HepG2 (cell line): ENCODE measurements around the gene DYNC2I2. TPM values are rescaled to one million over a fixed set of nuclear protein-coding genes. Genes with fewer than 3 reads are reported as not detected.

ENCODE experiments used
- CENPT ChIP-seq: sonication (generic); formaldehyde crosslinking; IDR thresholded peaks from 2 replicates; pipeline ENCODE4 v1.8.0; 2022; ENCODE audit warnings: low read depth, mild to moderate bottlenecking, moderate library complexity, missing genetic modification reagents
- ELF3 ChIP-seq: IDR thresholded peaks from 2 replicates; pipeline ENCODE4 v1.6.1; 2016; ENCODE audit warnings: missing genetic modification reagents, missing compliant biosample characterization
- HMG20A ChIP-seq: IDR thresholded peaks from 2 replicates; pipeline ENCODE4 v1.6.1; 2016; ENCODE audit warnings: borderline replicate concordance
- ISL2 ChIP-seq: sonication (generic); formaldehyde crosslinking; IDR thresholded peaks from 2 replicates; pipeline ENCODE4 v1.5.0; 2020; ENCODE audit warnings: missing genetic modification reagents
- KDM3A ChIP-seq: IDR thresholded peaks from 2 replicates; pipeline ENCODE4 v1.6.1; 2018; ENCODE audit warnings: low read depth, missing compliant biosample characterization
- MTF2 ChIP-seq: sonication (generic); formaldehyde crosslinking; IDR thresholded peaks from 2 replicates; pipeline ENCODE4 v1.5.0; 2020; ENCODE audit warnings: missing genetic modification reagents, borderline replicate concordance
- NPAS2 ChIP-seq: sonication (generic); formaldehyde crosslinking; IDR thresholded peaks from 2 replicates; pipeline ENCODE4 v1.8.0; 2022; ENCODE audit warnings: mild to moderate bottlenecking, missing genetic modification reagents, borderline replicate concordance
- NRL ChIP-seq: sonication (generic); formaldehyde crosslinking; IDR thresholded peaks from 2 replicates; pipeline ENCODE4 v1.5.0; 2020; ENCODE audit warnings: missing genetic modification reagents, mild to moderate bottlenecking, moderate library complexity, borderline replicate concordance
- RXRA ChIP-seq: sonication (generic); formaldehyde crosslinking; IDR thresholded peaks from 2 replicates; pipeline ENCODE4 v1.5.1; 2020; ENCODE audit warnings: missing genetic modification reagents
- SCMH1 ChIP-seq: sonication (generic); formaldehyde crosslinking; IDR thresholded peaks from 2 replicates; pipeline ENCODE4 v1.9.0; 2021; ENCODE audit warnings: missing genetic modification reagents, mild to moderate bottlenecking, borderline replicate concordance
- ZBTB20 ChIP-seq: sonication (generic); formaldehyde crosslinking; IDR thresholded peaks from 2 replicates; pipeline ENCODE4 v1.8.1; 2023; ENCODE audit warnings: missing genetic modification reagents, low read depth, mild to moderate bottlenecking, borderline replicate concordance
- ZNF329 ChIP-seq: sonication (generic); formaldehyde crosslinking; IDR thresholded peaks from 2 replicates; pipeline ENCODE4 v1.9.0; 2021; ENCODE audit warnings: low read depth, mild to moderate bottlenecking, missing genetic modification reagents
- ZNF382 ChIP-seq: sonication (generic); formaldehyde crosslinking; IDR thresholded peaks from 2 replicates; pipeline ENCODE4 v1.5.0; 2020; ENCODE audit warnings: missing genetic modification reagents, mild to moderate bottlenecking, borderline replicate concordance
- ZNF772 ChIP-seq: sonication (generic); formaldehyde crosslinking; IDR thresholded peaks from 2 replicates; pipeline ENCODE4 v1.5.0; 2020; ENCODE audit warnings: mild to moderate bottlenecking, missing genetic modification reagents
- ZNF775 ChIP-seq: sonication (generic); formaldehyde crosslinking; IDR thresholded peaks from 2 replicates; pipeline ENCODE4 v1.4.0; 2020; ENCODE audit warnings: missing genetic modification reagents, mild to moderate bottlenecking, moderate library complexity, borderline replicate concordance
- polyA plus RNA-seq, 8 experiments: library from polyadenylated mRNA; depleted of rRNA in 3 of 8; stranded (reverse) in 7 of 8; unstranded in 1 of 8; fragments of >200 nt; fragmentation: Illumina TruSeq in 4 of 8; extraction: Trizol in 4 of 8; gene quantifications; 2 replicates each; pipeline versions ENCODE4 v1.2.1 to v1.2.3, GENCODE V29; 2011 to 2016; ENCODE audit warnings: low read depth in 4 of 8, missing spikeins in 1 of 8, mixed read lengths in 1 of 8; ENCODE audit not compliant: insufficient read depth in 1 of 8
- total RNA-seq, 5 experiments: library from RNA; depleted of rRNA; stranded (reverse); fragments of >200 nt; fragmentation: Illumina TruSeq; extraction: Trizol; gene quantifications; 2 replicates each; pipeline ENCODE4 v1.2.3, GENCODE V29; 2016; ENCODE audit warnings: low read depth in 1 of 5
- TF ChIP-seq, protein P1 (sequence below), 2 experiments: fragments of 450-650 bp in 1 of 2; sonication (generic) in 1 of 2; formaldehyde crosslinking in 1 of 2; IDR thresholded peaks; 2 replicates each; pipeline versions ENCODE4 v1.6.1 to v1.8.0; 2016 to 2022; ENCODE audit warnings: antibody characterized with exemption in 1 of 2, mild to moderate bottlenecking in 1 of 2, missing genetic modification reagents in 1 of 2
- TF ChIP-seq, protein P2 (sequence below): IDR thresholded peaks from 2 replicates; pipeline ENCODE4 v1.6.1; 2016

DYNC2I2 gene
- total and polyA plus RNA-seq, 2 of the 13 experiments (the other 11 are each of a cell fraction or from before 2014, with no cell fraction given) = 13.7 to 40.2 TPM

DNA sequence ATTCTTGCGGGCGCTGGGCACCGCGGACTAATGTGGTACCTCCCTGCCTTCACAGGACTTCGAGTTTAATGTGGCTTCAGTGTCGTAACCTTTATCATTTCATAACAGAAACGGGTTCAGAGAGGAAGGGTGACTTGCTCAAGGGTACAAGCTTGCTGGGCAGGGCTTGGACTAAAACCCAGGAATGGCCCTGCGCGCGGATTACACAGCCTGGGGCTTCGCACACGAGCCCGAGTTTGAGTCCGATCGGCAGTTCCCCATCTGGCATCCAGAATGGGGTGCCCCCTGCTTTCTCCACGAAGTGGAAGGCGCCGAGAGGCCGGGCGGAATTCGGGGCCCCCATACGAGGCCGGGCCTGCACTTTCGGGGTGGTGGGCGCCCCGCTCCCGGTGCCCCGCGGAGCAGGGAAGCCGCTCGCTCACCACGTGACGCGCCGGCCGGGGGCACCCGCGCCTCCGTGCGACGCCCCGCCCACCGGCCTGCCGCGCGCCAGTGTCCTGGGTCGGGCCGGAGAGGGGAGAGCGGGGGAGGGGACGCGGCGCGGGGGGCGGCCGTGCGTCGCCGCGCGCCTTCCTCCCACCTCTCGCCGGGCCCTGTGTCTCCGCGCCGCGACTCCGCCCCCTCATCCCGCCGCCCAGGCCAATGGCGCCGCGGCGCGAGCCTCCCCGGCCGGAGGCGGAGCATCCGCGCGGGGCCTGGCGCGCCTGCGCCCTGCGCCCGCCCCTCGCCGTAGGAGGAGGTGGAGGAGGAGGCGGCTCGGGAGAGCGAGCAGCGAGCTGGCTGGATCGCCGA lies 32.0 kb upstream of the DYNC2I2 start, which contains the start of gene SET (continued):
- TF ChIP-seq, protein P1, sequence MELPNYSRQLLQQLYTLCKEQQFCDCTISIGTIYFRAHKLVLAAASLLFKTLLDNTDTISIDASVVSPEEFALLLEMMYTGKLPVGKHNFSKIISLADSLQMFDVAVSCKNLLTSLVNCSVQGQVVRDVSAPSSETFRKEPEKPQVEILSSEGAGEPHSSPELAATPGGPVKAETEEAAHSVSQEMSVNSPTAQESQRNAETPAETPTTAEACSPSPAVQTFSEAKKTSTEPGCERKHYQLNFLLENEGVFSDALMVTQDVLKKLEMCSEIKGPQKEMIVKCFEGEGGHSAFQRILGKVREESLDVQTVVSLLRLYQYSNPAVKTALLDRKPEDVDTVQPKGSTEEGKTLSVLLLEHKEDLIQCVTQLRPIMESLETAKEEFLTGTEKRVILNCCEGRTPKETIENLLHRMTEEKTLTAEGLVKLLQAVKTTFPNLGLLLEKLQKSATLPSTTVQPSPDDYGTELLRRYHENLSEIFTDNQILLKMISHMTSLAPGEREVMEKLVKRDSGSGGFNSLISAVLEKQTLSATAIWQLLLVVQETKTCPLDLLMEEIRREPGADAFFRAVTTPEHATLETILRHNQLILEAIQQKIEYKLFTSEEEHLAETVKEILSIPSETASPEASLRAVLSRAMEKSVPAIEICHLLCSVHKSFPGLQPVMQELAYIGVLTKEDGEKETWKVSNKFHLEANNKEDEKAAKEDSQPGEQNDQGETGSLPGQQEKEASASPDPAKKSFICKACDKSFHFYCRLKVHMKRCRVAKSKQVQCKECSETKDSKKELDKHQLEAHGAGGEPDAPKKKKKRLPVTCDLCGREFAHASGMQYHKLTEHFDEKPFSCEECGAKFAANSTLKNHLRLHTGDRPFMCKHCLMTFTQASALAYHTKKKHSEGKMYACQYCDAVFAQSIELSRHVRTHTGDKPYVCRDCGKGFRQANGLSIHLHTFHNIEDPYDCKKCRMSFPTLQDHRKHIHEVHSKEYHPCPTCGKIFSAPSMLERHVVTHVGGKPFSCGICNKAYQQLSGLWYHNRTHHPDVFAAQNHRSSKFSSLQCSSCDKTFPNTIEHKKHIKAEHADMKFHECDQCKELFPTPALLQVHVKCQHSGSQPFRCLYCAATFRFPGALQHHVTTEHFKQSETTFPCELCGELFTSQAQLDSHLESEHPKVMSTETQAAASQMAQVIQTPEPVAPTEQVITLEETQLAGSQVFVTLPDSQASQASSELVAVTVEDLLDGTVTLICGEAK (IDR thresholded peaks at IDR 0.05) = no peak
- TF ChIP-seq, protein P1 (CRISPR knock-in tag; IDR thresholded peaks at IDR 0.05) = no peak
- TF ChIP-seq ZNF329 (CRISPR knock-in tag) (0 out of 2 replicates have a peak, but pooled peaks have one; percentile 32), SCMH1 (no peak), HMG20A (CRISPR knock-in tag) (no peak), ISL2 (CRISPR knock-in tag) (0 out of 2 replicates have a peak, but pooled peaks have one; percentile 18), ZBTB20 (CRISPR knock-in tag) (peak; percentile 39; the same call in 1 of the 2 replicates), NPAS2 (CRISPR knock-in tag) (no peak), ZNF775 (CRISPR knock-in tag) (no peak), KDM3A (no peak), NRL (CRISPR knock-in tag) (peak; percentile 75), RXRA (CRISPR knock-in tag) (no peak; the same call in 1 of the 2 replicates), ELF3 (CRISPR knock-in tag) (no peak), CENPT (no peak), ZNF772 (no peak), MTF2 (no peak), ZNF382 (CRISPR knock-in tag) (no peak)
- TF ChIP-seq, protein P2, sequence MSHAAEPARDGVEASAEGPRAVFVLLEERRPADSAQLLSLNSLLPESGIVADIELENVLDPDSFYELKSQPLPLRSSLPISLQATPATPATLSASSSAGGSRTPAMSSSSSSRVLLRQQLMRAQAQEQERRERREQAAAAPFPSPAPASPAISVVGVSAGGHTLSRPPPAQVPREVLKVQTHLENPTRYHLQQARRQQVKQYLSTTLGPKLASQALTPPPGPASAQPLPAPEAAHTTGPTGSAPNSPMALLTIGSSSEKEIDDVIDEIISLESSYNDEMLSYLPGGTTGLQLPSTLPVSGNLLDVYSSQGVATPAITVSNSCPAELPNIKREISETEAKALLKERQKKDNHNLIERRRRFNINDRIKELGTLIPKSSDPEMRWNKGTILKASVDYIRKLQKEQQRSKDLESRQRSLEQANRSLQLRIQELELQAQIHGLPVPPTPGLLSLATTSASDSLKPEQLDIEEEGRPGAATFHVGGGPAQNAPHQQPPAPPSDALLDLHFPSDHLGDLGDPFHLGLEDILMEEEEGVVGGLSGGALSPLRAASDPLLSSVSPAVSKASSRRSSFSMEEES = no peak
